Activated CD4-positive, alpha-beta T cell treated with anti-CD3 and anti-CD28 coated beads, Interleukin-2, amount 10 ng/mL, durations not matched to agents 24 days and 14 days (primary cell): ENCODE results near the gene WASF3. TPM values are rescaled to one million over a fixed set of nuclear protein-coding genes. Genes with fewer than 3 reads are reported as not detected.

Experiments used
- DNase-seq: peaks from one replicate; pipeline ENCODE4 v3.0.0; 2022
- H3K27ac Mint-ChIP-seq: one replicate; pipeline ENCODE4 v1.8.0; 2022; ENCODE audit warnings: mild to moderate bottlenecking, mixed read lengths
- H3K27me3 Mint-ChIP-seq: one replicate; pipeline ENCODE4 v1.8.0; 2022; ENCODE audit warnings: mixed read lengths
- H3K36me3 Mint-ChIP-seq: one replicate; pipeline ENCODE4 v1.8.0; 2022; ENCODE audit warnings: low read depth, mild to moderate bottlenecking, mixed read lengths
- H3K4me1 Mint-ChIP-seq: one replicate; pipeline ENCODE4 v1.8.0; 2021; ENCODE audit warnings: mixed read lengths
- H3K4me3 Mint-ChIP-seq: one replicate; pipeline ENCODE4 v1.8.0; 2022; ENCODE audit warnings: mild to moderate bottlenecking, moderate library complexity, mixed read lengths
- H3K9me3 Mint-ChIP-seq: one replicate; pipeline ENCODE4 v1.8.0; 2021; ENCODE audit warnings: mixed read lengths
- intact Hi-C: fragments of 100-400 bp; cut with micrococcal nuclease; formaldehyde crosslinking; loops from one replicate; pipeline ENCODE4 v1.15.1; 2023
- total RNA-seq: library from RNA; stranded (reverse); gene quantifications from 2 replicates; pipeline ENCODE4 v1.2.3, GENCODE V29; 2022

WASF3 gene
- total RNA-seq, 1 donor from 2014 or later, result 0.07 TPM

GRCh38 chr13:26587251-26587650 lies 29.8 kb downstream of the WASF3 start:
- no peaks in the 10 kb centered on the region for H3K4me1 Mint-ChIP-seq
- intact Hi-C loops, result no loop called here
- no peak overlapping the region for H3K27ac Mint-ChIP-seq
- H3K4me3 Mint-ChIP-seq, result no peak overlapping the region
- DNase-seq, result no peak
- H3K36me3 Mint-ChIP-seq, result no peaks in the 10 kb centered on the region
- H3K27me3 Mint-ChIP-seq, result peaks cover 26% of the 10 kb centered on the region
- no peaks in the 10 kb centered on the region for H3K9me3 Mint-ChIP-seq

GRCh38 chr13:26589226-26589625 lies 31.7 kb downstream of the WASF3 start:
- Mint-ChIP-seq H3K4me1 (no peaks in the 10 kb centered on the region), H3K9me3 (no peaks in the 10 kb centered on the region), H3K36me3 (no peaks in the 10 kb centered on the region), H3K4me3 (no peak overlapping the region), H3K27ac (no peak overlapping the region), H3K27me3 (peaks cover 21% of the 10 kb centered on the region)
- intact Hi-C loops, result no loop called here
- DNase-seq, result no peak

GRCh38 chr13:26589754-26590153 lies 32.3 kb downstream of the WASF3 start:
- no peaks in the 10 kb centered on the region for H3K36me3 Mint-ChIP-seq
- peaks cover 23% of the 10 kb centered on the region for H3K27me3 Mint-ChIP-seq
- no peaks in the 10 kb centered on the region for H3K9me3 Mint-ChIP-seq
- no peak for DNase-seq
- H3K4me1 Mint-ChIP-seq, result no peaks in the 10 kb centered on the region
- H3K27ac Mint-ChIP-seq, result no peak overlapping the region
- intact Hi-C loops, result no loop called here
- no peak overlapping the region for H3K4me3 Mint-ChIP-seq

- Mint-ChIP-seq H3K4me1 (no peaks in the 10 kb centered on the region), H3K4me3 (no peak overlapping the region), H3K9me3 (no peaks in the 10 kb centered on the region), H3K27ac (no peak overlapping the region), H3K27me3 (peaks cover 23% of the 10 kb centered on the region), H3K36me3 (no peaks in the 10 kb centered on the region)
- no peak for DNase-seq
- intact Hi-C loops, result no loop called here
Measured at GRCh38 chr13:26590379-26590778, 32.9 kb downstream of the WASF3 start.

GRCh38 chr13:26590951-26591350 lies 33.5 kb downstream of the WASF3 start:
- no peak for DNase-seq
- H3K4me3 Mint-ChIP-seq, result no peak overlapping the region
- intact Hi-C loops, result no loop called here
- H3K9me3 Mint-ChIP-seq, result no peaks in the 10 kb centered on the region
- H3K4me1 Mint-ChIP-seq, result no peaks in the 10 kb centered on the region
- no peaks in the 10 kb centered on the region for H3K36me3 Mint-ChIP-seq
- no peak overlapping the region for H3K27ac Mint-ChIP-seq
- H3K27me3 Mint-ChIP-seq, result peaks cover 20% of the 10 kb centered on the region

GRCh38 chr13:26591672-26592071 lies 34.2 kb downstream of the WASF3 start:
- H3K27me3 Mint-ChIP-seq, result peaks cover 18% of the 10 kb centered on the region
- no peaks in the 10 kb centered on the region for H3K36me3 Mint-ChIP-seq
- intact Hi-C loops, result no loop called here
- DNase-seq, result no peak
- H3K27ac Mint-ChIP-seq, result no peak overlapping the region
- no peak overlapping the region for H3K4me3 Mint-ChIP-seq
- no peaks in the 10 kb centered on the region for H3K4me1 Mint-ChIP-seq
- peaks cover 4% of the 10 kb centered on the region for H3K9me3 Mint-ChIP-seq

GRCh38 chr13:26593661-26594060 lies 36.2 kb downstream of the WASF3 start:
- no peaks in the 10 kb centered on the region for H3K4me1 Mint-ChIP-seq
- H3K27me3 Mint-ChIP-seq, result peaks cover 14% of the 10 kb centered on the region
- no peaks in the 10 kb centered on the region for H3K36me3 Mint-ChIP-seq
- intact Hi-C loops, result no loop called here
- H3K4me3 Mint-ChIP-seq, result no peak overlapping the region
- H3K9me3 Mint-ChIP-seq, result peaks cover 6% of the 10 kb centered on the region
- H3K27ac Mint-ChIP-seq, result no peak overlapping the region
- DNase-seq, result no peak

- intact Hi-C loops, result no loop called here
- no peak overlapping the region for H3K4me3 Mint-ChIP-seq
- no peaks in the 10 kb centered on the region for H3K4me1 Mint-ChIP-seq
- H3K27ac Mint-ChIP-seq, result no peak overlapping the region
- peaks cover 6% of the 10 kb centered on the region for H3K9me3 Mint-ChIP-seq
- no peaks in the 10 kb centered on the region for H3K36me3 Mint-ChIP-seq
- no peak for DNase-seq
- peaks cover 11% of the 10 kb centered on the region for H3K27me3 Mint-ChIP-seq
Measured at GRCh38 chr13:26594363-26594762, 36.9 kb downstream of the WASF3 start.

- Mint-ChIP-seq H3K27ac (no peak overlapping the region), H3K36me3 (no peaks in the 10 kb centered on the region), H3K4me3 (no peak overlapping the region), H3K27me3 (peaks cover 5% of the 10 kb centered on the region), H3K9me3 (peaks cover 6% of the 10 kb centered on the region), H3K4me1 (peaks cover 5% of the 10 kb centered on the region)
- intact Hi-C loops, result no loop called here
- DNase-seq, result no peak
Measured at GRCh38 chr13:26596458-26596857, 39.0 kb downstream of the WASF3 start.

GRCh38 chr13:26599403-26599802 lies 41.9 kb downstream of the WASF3 start:
- Mint-ChIP-seq H3K4me1 (peaks cover 8% of the 10 kb centered on the region), H3K36me3 (no peaks in the 10 kb centered on the region), H3K9me3 (peaks cover 6% of the 10 kb centered on the region), H3K27me3 (peaks cover 5% of the 10 kb centered on the region), H3K4me3 (no peak overlapping the region), H3K27ac (no peak overlapping the region)
- intact Hi-C loops, result no loop called here
- peak; percentile 30 for DNase-seq

GRCh38 chr13:26599860-26600259 lies 42.4 kb downstream of the WASF3 start:
- Mint-ChIP-seq H3K4me3 (no peak overlapping the region), H3K9me3 (peaks cover 6% of the 10 kb centered on the region), H3K27ac (no peak overlapping the region), H3K27me3 (peaks cover 2% of the 10 kb centered on the region), H3K36me3 (no peaks in the 10 kb centered on the region), H3K4me1 (peaks cover 8% of the 10 kb centered on the region)
- DNase-seq, result no peak
- intact Hi-C loops, result no loop called here

- no peak for DNase-seq
- Mint-ChIP-seq H3K27ac (no peak overlapping the region), H3K9me3 (peaks cover 6% of the 10 kb centered on the region), H3K4me1 (peaks cover 8% of the 10 kb centered on the region), H3K36me3 (no peaks in the 10 kb centered on the region), H3K27me3 (peaks cover 2% of the 10 kb centered on the region), H3K4me3 (no peak overlapping the region)
- intact Hi-C loops, result no loop called here
Measured at GRCh38 chr13:26600343-26600742, 42.9 kb downstream of the WASF3 start.

GRCh38 chr13:26601669-26602068 lies 44.2 kb downstream of the WASF3 start:
- Mint-ChIP-seq H3K27ac (no peak overlapping the region), H3K36me3 (no peaks in the 10 kb centered on the region), H3K4me3 (no peak overlapping the region), H3K4me1 (peaks cover 8% of the 10 kb centered on the region), H3K9me3 (peaks cover 3% of the 10 kb centered on the region), H3K27me3 (peaks cover 2% of the 10 kb centered on the region)
- DNase-seq, result peak; percentile 66
- intact Hi-C loops, result no loop called here

GRCh38 chr13:26602783-26603182 lies 45.3 kb downstream of the WASF3 start:
- Mint-ChIP-seq H3K27ac (no peak overlapping the region), H3K36me3 (no peaks in the 10 kb centered on the region), H3K4me1 (peaks cover 8% of the 10 kb centered on the region), H3K9me3 (no peaks in the 10 kb centered on the region), H3K27me3 (peaks cover 2% of the 10 kb centered on the region), H3K4me3 (no peak overlapping the region)
- intact Hi-C loops, result no loop called here
- DNase-seq, result peak; percentile 27

- Mint-ChIP-seq H3K36me3 (no peaks in the 10 kb centered on the region), H3K4me3 (no peak overlapping the region), H3K9me3 (no peaks in the 10 kb centered on the region), H3K4me1 (peaks cover 8% of the 10 kb centered on the region), H3K27me3 (peaks cover 2% of the 10 kb centered on the region), H3K27ac (no peak overlapping the region)
- intact Hi-C loops, result no loop called here
- peak; percentile 35 for DNase-seq
Measured at GRCh38 chr13:26604784-26605545, 47.5 kb downstream of the WASF3 start.
